RWPE2 (cell line): ENCODE data around the gene MAN1A1.

Experiments
- ATAC-seq: fragments of 200-7000 bp; cut with Tn5 transposase; 3 replicates; pipeline ENCODE4 v1.9.1; 2021; ENCODE audit warnings: low read depth
- DNase-seq: peaks from one replicate; pipeline ENCODE4 v3.0.0-alpha.2; 2020; ENCODE audit warnings: low spot score
- H3K27ac ChIP-seq: fragments of 450-650 bp; 2 replicates; pipeline ENCODE4 v1.5.1; 2017; ENCODE audit warnings: mild to moderate bottlenecking; ENCODE audit not compliant: poor library complexity, severe bottlenecking
- H3K27me3 ChIP-seq: fragments of 250-450 bp; sonication (Bioruptor Pico); 2 replicates; pipeline ENCODE4 v1.5.1; 2021; ENCODE audit warnings: mild to moderate bottlenecking, moderate library complexity; ENCODE audit not compliant: insufficient read depth, poor library complexity, severe bottlenecking
- H3K36me3 ChIP-seq: fragments of 250-450 bp; sonication (Bioruptor Pico); 2 replicates; pipeline ENCODE4 v1.5.1; 2020; ENCODE audit warnings: low read depth, mild to moderate bottlenecking, moderate library complexity
- H3K4me1 ChIP-seq: fragments of 250-450 bp; sonication (Bioruptor Pico); 2 replicates; pipeline ENCODE4 v1.5.1; 2021; ENCODE audit warnings: mild to moderate bottlenecking, moderate library complexity; ENCODE audit not compliant: insufficient read depth, poor library complexity, severe bottlenecking
- H3K4me3 ChIP-seq: fragments of 250-450 bp; sonication (Bioruptor Pico); 2 replicates; pipeline ENCODE4 v1.5.1; 2021; ENCODE audit warnings: mild to moderate bottlenecking, moderate library complexity; ENCODE audit not compliant: severe bottlenecking
- H3K9me3 ChIP-seq: fragments of 250-450 bp; sonication (Bioruptor Pico); 2 replicates; pipeline ENCODE4 v1.5.1; 2021; ENCODE audit warnings: mild to moderate bottlenecking, moderate library complexity; ENCODE audit not compliant: severe bottlenecking
- TF ChIP-seq, protein P1 (sequence below): fragments of 450-650 bp; IDR thresholded peaks from one replicate; pipeline ENCODE4 v1.5.1; 2017; ENCODE audit warnings: mild to moderate bottlenecking, moderate library complexity; ENCODE audit not compliant: poor library complexity, severe bottlenecking

Gene MAN1A1

DNA sequence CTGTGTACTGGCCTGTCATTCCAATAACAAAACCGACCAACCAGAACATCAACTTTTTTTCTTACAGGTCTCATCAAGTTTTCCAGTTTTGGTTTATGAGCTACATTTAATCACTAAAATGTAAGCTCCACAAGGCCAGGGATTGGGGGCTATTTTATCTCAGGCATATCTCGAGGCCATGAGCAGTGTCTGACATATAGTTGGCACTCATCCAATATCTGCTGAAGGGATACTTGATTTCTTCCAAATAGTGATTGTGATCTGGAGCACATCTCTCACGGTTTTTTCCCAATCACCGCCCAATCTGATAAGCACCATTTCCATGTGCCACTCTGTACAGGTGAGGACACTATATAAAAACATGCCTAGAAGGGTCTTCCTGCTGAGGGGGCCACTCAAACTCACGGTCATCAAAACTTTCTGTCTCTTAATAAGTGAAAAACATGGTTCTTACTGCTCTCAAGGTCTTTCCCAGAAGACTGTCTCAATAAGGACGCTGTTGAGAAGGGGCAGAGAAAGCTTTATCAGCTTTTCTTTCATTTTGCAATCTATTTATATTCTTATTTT is 65.5 kb downstream of the MAN1A1 start:
- no peak overlapping the region for H3K4me3 ChIP-seq
- no peak overlapping the region for H3K27ac ChIP-seq
- DNase-seq (no peak), ATAC-seq (no peak)
- no peaks in the 10 kb centered on the region for H3K4me1 ChIP-seq
- TF ChIP-seq, protein P1, sequence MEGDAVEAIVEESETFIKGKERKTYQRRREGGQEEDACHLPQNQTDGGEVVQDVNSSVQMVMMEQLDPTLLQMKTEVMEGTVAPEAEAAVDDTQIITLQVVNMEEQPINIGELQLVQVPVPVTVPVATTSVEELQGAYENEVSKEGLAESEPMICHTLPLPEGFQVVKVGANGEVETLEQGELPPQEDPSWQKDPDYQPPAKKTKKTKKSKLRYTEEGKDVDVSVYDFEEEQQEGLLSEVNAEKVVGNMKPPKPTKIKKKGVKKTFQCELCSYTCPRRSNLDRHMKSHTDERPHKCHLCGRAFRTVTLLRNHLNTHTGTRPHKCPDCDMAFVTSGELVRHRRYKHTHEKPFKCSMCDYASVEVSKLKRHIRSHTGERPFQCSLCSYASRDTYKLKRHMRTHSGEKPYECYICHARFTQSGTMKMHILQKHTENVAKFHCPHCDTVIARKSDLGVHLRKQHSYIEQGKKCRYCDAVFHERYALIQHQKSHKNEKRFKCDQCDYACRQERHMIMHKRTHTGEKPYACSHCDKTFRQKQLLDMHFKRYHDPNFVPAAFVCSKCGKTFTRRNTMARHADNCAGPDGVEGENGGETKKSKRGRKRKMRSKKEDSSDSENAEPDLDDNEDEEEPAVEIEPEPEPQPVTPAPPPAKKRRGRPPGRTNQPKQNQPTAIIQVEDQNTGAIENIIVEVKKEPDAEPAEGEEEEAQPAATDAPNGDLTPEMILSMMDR: no peak
- H3K36me3 ChIP-seq: no peaks in the 10 kb centered on the region
- no peaks in the 10 kb centered on the region for H3K9me3 ChIP-seq
- no peaks in the 10 kb centered on the region for H3K27me3 ChIP-seq

DNA sequence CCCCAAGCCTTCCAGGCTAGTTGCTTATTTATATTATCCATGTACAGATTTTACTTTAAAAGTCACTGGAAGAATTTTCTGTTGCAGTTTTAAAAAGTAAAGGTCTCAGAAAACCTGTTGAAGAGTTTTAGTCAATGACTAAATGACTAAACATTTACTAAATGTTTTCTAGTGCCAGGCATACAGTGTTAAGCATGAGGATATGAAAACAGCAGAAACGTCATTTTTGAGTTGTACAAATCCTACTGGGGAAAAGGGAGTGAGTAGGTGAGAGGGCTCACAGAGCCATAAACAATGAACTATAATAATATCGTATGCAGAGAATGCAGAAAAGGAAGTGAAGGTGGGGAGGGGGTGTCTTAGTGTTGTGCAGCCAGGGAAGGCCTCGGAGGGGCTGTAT is 66.3 kb downstream of the MAN1A1 start:
- Histone ChIP-seq H3K36me3 (no peaks in the 10 kb centered on the region), H3K27me3 (no peaks in the 10 kb centered on the region), H3K4me3 (no peak overlapping the region), H3K9me3 (no peaks in the 10 kb centered on the region), H3K27ac (no peak overlapping the region), H3K4me1 (no peaks in the 10 kb centered on the region)
- TF ChIP-seq, protein P1: no peak
- DNase-seq: no peak
- no peak for ATAC-seq

DNA sequence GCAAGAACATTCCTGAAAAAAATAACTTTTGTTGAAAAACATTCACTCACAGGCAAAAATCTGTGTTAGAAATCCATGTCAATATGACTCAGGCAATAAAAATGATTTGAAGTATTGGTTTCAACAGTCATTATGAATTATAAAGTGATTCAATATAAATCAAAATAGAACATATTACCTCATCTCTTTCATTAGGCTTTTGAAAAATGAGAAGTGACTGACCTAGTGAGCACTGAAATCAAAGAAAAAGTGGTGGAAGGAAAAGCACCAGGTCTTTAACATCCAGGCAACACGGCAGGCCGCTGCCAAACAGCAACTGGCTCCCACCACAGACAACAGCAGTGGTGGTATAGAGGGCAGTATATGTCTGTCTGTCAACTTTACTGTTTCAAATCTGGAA is 68.9 kb downstream of the MAN1A1 start:
- H3K27me3 ChIP-seq: no peaks in the 10 kb centered on the region
- no peak overlapping the region for H3K4me3 ChIP-seq
- no peaks in the 10 kb centered on the region for H3K9me3 ChIP-seq
- DNase-seq (no peak), ATAC-seq (0 out of 3 replicates have a peak, but pooled peaks have one; percentile 27)
- no peaks in the 10 kb centered on the region for H3K4me1 ChIP-seq
- TF ChIP-seq, protein P1: no peak
- H3K27ac ChIP-seq: no peak overlapping the region
- no peaks in the 10 kb centered on the region for H3K36me3 ChIP-seq

DNA sequence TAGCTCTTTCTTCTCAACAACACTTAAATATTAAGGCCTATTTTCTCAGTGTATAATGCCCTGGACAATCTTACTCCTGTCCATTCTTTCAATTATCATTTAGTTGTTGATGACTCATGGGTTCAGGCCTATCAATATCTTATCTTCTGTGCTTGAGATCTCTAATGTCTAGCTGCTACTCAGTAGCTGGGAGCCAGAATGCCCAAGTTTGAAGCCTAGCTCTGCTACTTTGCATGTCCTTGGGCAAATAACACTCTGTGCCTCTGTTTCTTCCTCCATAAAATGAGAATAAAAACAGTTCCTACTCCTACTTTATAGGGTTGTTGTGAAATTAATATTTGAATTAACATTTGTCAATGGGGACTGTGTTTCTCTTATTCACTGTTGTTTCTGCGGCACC is 69.5 kb downstream of the MAN1A1 start:
- ATAC-seq: no peak
- no peak overlapping the region for H3K4me3 ChIP-seq
- H3K27ac ChIP-seq: no peak overlapping the region
- no peaks in the 10 kb centered on the region for H3K27me3 ChIP-seq
- TF ChIP-seq, protein P1: no peak
- no peaks in the 10 kb centered on the region for H3K4me1 ChIP-seq
- no peaks in the 10 kb centered on the region for H3K9me3 ChIP-seq
- no peak for DNase-seq
- no peaks in the 10 kb centered on the region for H3K36me3 ChIP-seq

DNA sequence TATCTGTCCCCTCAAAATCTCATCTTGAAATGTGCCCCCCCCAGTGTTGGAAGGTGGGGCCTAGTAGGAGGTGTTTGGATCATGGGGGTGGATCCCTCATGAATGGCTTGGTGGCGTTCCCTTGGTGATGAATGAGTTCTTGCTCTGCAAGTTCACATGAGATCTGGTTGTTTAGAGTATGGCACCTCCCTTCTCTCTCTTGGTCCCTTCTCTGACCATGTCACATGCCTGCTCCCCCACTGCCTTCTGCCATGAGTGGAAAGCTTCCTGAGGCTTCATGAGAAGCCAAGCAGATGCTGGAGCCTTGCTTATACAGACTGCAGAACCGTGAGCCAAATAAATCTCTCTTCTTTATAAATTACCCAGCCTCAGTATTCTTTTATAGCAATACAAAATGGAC is 70.9 kb downstream of the MAN1A1 start:
- DNase-seq (no peak), ATAC-seq (no peak)
- peaks cover 7% of the 10 kb centered on the region for H3K4me1 ChIP-seq
- no peaks in the 10 kb centered on the region for H3K27me3 ChIP-seq
- no peak overlapping the region for H3K4me3 ChIP-seq
- no peak overlapping the region for H3K27ac ChIP-seq
- H3K36me3 ChIP-seq: no peaks in the 10 kb centered on the region
- TF ChIP-seq, protein P1: no peak
- H3K9me3 ChIP-seq: no peaks in the 10 kb centered on the region
